ENCODE data around the gene FAM217A.

Gene FAM217A

GRCh38 chr6:4085332-4085700 is 6.4 kb upstream of the FAM217A start:
- no peak for DNase-seq (ENCODE audit: low read depth)

GRCh38 chr6:4084444-4085331 is 5.8 kb upstream of the FAM217A start:
- no peak for DNase-seq (ENCODE audit: low read depth)

- DNase-seq (ENCODE audit: low read depth): no peak
These were observed 4.3 kb downstream of the FAM217A start for GRCh38 chr6:4074478-4075235.

- DNase-seq (ENCODE audit: low read depth): no peak
These were observed 7.6 kb downstream of the FAM217A start for GRCh38 chr6:4071330-4071729.

GRCh38 chr6:4069199-4069598 is 9.7 kb downstream of the FAM217A start:
- DNase-seq (ENCODE audit: low read depth): no peak

- DNase-seq (ENCODE audit: low read depth): no peak
These were observed 11.3 kb downstream of the FAM217A start for GRCh38 chr6:4067673-4068072.

GRCh38 chr6:4066029-4066755 is 12.7 kb downstream of the FAM217A start:
- no peak for DNase-seq (ENCODE audit: low read depth)

- peak; percentile 32 for DNase-seq (ENCODE audit: low read depth)
These were observed 19.7 kb downstream of the FAM217A start for GRCh38 chr6:4059115-4059777.

- DNase-seq (ENCODE audit: low read depth): no peak
These were observed 21.9 kb downstream of the FAM217A start for GRCh38 chr6:4057036-4057435.

- no peak for DNase-seq (ENCODE audit: low read depth)
These were observed 23.4 kb downstream of the FAM217A start for GRCh38 chr6:4055420-4056041.

- no peak for DNase-seq (ENCODE audit: low read depth)
These were observed 29.7 kb downstream of the FAM217A start for GRCh38 chr6:4049246-4049645.

GRCh38 chr6:4041480-4041879 is 37.5 kb downstream of the FAM217A start:
- DNase-seq (ENCODE audit: low read depth): no peak

- DNase-seq (ENCODE audit: low read depth): no peak
These were observed 39.6 kb downstream of the FAM217A start for GRCh38 chr6:4039348-4039747.

GRCh38 chr6:4036581-4036980 is 42.4 kb downstream of the FAM217A start:
- DNase-seq (ENCODE audit: low read depth): no peak

- DNase-seq (ENCODE audit: low read depth): no peak
These were observed 46.5 kb downstream of the FAM217A start for GRCh38 chr6:4032475-4032874.

- DNase-seq (ENCODE audit: low read depth): no peak
These were observed 47.5 kb downstream of the FAM217A start for GRCh38 chr6:4031442-4031841.

- no peak for DNase-seq (ENCODE audit: low read depth)
These were observed 48.3 kb downstream of the FAM217A start for GRCh38 chr6:4030669-4031068.

- no peak for DNase-seq (ENCODE audit: low read depth)
These were observed 49.2 kb downstream of the FAM217A start for GRCh38 chr6:4029687-4030086.

GRCh38 chr6:4028051-4028450 is 50.9 kb downstream of the FAM217A start:
- no peak for DNase-seq (ENCODE audit: low read depth)

GRCh38 chr6:4025681-4026080 is 53.3 kb downstream of the FAM217A start:
- no peak for DNase-seq (ENCODE audit: low read depth)

- DNase-seq (ENCODE audit: low read depth): no peak
These were observed 55.7 kb downstream of the FAM217A start for GRCh38 chr6:4023240-4023639.

Data from stimulated activated CD8-positive, alpha-beta memory T cell treated with anti-CD3 and anti-CD28 coated beads, Interleukin-12 subunit alpha, Interleukin-12 subunit beta, amount 100 ng/mL, for 1 hour (primary cell).